HG03095 (cell line): ENCODE measurements around the gene POLR2F.

Source experiments
- ATAC-seq: cut with Tn5 transposase; IDR thresholded peaks from one replicate; pipeline ENCODE4 v1.9.1; 2021; ENCODE audit warnings: moderate library complexity; ENCODE audit not compliant: unreplicated experiment

The POLR2F gene

GRCh38 chr22:37998543-37998942 is 45.0 kb downstream of the POLR2F start:
- no peak for ATAC-seq

- ATAC-seq = no peak
Observed at GRCh38 chr22:37999236-37999635, 45.7 kb downstream of the POLR2F start.

GRCh38 chr22:37999640-38000272 is 46.3 kb downstream of the POLR2F start:
- ATAC-seq = no peak

DNA sequence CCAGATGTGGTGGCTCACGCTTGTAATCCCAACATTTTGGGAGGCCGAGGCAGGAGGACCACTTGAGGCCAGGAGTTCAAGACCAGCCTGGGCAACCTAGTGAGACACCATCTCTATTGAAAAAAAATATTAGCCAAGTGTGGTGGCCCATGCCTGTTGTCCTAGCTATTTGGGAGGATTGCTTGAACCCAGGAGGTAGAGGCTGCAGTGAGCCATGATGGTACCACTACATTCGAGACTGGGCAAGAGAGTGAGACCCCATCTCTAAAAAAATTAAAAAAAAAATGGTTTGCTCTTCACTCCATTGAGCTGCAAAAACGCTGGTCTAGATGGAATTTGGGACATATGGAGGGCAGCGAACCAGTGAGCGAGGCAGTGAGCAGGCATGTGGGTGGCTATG is 52.4 kb downstream of the POLR2F start:
- no peak for ATAC-seq

- no peak for ATAC-seq
Observed at GRCh38 chr22:38006906-38007305, 53.4 kb downstream of the POLR2F start.

GRCh38 chr22:38007330-38007902 is 53.9 kb downstream of the POLR2F start:
- ATAC-seq = no peak

DNA sequence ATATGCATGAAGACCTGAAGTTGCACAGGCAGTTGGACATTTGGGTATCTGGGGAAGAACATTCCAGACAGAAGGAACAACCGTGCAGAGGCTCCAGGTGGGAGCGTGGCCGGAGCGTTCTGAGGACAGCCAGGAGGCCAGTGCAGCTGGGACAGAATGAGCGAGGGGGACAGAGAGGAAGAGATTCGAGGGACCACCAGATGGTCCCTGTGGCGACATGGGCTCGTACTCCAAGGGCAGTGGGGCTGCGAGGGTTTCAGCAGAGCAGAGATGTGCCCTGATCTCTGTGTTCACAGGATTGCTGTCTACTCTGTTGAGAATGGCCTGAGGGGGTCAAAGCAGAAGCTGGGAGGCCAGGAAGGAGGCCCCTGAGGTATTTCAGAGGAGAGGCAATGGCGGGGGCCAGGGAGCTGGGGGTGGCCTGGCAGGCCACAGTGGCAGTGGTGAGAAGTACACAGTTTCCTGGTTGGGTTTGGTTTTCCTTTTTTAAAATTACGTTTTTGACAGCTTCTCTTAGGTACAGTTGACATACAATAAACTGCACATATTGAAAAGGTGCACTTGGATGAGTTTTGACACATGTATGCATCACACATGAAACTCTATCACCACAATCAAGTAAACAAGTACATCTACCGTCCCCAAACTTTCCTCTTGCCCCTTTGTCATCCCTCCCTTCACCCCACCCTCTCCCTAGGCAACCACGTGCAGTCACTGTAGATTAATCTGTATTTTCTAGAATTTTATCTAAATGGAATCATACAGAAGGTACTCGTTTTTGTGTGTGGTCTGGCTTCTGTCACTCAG is 55.7 kb downstream of the POLR2F start:
- no peak for ATAC-seq

- ATAC-seq = no peak
Observed at GRCh38 chr22:38012604-38013072, 59.1 kb downstream of the POLR2F start.

- ATAC-seq = no peak
Observed at GRCh38 chr22:38014083-38014482, 60.6 kb downstream of the POLR2F start.

GRCh38 chr22:38016182-38017151 is 63.0 kb downstream of the POLR2F start:
- no peak for ATAC-seq

- no peak for ATAC-seq
Observed at GRCh38 chr22:38017272-38017920, 63.9 kb downstream of the POLR2F start.

GRCh38 chr22:38017939-38018885 is 64.7 kb downstream of the POLR2F start:
- ATAC-seq = no peak
